CD4-positive, alpha-beta T cell treated with Interleukin-4 for 4 hours (primary cell): ENCODE data around the gene KEL.

ENCODE experiments used
- DNase-seq: peaks from one replicate; pipeline ENCODE4 v3.0.0-alpha.2; 2020

Gene KEL

GRCh38 chr7:142960955-142961512 lies 1.1 kb downstream of the KEL start:
- no peak for DNase-seq

DNA sequence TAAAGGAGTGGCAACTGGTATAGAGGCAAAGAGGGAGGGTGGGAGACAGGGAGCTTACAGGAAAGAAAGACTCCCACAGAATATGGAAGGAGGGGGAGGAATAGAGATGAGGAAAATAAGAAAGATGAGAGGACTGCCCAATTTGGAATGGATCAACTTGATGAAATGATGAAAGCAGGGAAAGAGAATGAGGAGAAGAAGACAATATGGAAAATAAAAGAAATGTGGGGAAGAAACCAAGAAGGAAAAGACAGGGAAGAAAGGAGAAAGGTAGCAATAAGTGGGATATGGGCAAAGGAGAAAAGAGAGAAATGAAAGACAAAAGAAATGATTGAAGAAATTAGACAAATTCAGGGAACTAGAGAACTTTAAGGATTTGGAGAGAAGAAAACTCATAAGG lies 3.0 kb downstream of the KEL start:
- DNase-seq, result no peak

DNA sequence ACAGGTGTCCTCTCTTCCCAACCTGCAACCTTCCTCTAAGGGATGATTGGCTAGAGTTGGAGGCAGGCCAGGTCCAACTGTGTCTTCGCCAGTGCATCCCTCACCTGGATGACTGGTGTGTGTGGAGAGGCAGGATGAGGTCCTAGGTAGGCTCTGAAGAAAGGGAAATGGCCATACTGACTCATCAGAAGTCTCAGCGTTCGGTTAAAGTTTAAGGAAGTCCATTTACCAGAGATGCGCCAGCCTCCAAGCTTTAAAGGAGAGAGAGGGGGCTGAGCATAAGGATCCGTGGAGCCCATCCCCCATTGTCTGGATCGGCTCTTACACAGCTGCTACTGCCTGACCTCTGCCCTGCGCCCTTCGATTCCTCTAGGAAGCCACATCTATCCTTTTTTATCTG lies 4.4 kb downstream of the KEL start:
- DNase-seq, result no peak

DNA sequence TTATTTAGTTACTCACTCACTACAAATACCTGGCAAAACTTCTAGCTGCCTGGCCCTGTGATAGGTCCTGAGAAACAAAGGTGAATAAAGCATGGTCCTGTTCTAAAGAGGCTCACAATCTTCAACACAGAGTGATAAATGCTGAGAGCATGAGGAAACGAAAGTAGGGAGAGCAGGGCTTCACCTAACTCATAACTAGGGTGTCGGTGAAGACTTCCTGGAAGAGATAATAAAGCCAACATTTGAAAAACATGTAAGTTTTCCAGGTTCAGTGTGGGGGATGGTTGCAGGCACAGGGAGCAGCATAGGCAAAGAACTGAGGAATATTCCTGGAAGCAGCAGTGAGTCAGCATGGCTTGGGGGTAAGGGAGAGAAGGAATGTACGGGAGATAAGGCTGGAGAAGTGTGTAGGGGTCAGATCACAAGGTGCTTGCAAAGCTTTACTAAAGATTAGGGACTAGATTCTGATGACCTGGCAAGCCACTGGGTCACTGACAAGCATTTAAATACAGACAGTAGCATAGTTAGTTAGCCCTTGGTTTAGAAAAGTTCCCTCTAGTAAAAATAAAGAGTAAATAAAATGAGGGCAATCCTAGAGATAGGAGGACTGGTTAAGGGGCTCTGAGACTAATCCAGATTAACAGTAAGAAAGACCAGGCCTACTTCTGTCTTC lies 5.1 kb downstream of the KEL start:
- DNase-seq, result no peak

GRCh38 chr7:142954680-142955268 lies 7.4 kb downstream of the KEL start:
- DNase-seq, result no peak

GRCh38 chr7:142950235-142950634 lies 11.9 kb downstream of the KEL start:
- DNase-seq, result no peak

DNA sequence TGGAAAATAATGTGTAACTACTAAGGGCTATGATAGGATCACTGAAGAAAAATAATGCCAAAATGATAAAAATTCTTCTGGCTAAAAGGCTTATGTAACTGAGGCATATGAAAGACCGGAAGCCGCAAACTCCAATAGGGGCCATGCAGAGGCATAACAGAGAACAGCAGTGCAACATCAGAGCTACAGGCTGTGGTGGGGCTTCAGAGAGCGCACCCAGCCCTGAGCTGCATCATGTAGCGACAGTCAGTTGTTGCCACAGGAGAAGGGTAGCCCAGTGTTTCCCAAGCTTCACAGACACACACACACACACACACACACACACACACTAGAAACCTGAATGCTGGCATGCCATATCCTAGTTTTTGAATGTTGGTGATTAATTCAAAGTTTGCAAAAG lies 13.6 kb downstream of the KEL start:
- no peak for DNase-seq

GRCh38 chr7:142945001-142945400 lies 17.2 kb downstream of the KEL start:
- DNase-seq, result no peak

- DNase-seq, result no peak
These were observed 18.4 kb downstream of the KEL start for GRCh38 chr7:142943706-142944268.

DNA sequence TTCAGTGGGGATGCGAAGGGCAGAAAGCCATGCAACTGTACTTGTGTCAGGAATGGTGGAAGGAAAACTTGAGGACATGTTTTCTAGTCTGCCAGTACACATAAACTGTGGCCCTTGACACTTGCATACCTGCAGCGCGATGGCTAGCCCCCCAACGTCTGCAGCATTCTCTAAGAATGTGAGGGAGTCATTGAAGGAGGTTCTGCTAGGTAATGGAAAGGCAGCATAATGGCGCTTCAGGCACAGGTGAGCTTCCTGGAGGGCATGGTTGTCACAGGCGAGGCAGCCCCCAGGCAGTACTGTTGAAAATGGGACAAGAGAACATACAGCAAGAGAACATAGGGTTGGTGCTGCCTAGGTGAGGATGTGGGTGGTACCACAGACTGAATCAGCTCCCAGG lies 19.4 kb downstream of the KEL start:
- no peak for DNase-seq

GRCh38 chr7:142941541-142941940 lies 20.6 kb downstream of the KEL start:
- no peak for DNase-seq

DNA sequence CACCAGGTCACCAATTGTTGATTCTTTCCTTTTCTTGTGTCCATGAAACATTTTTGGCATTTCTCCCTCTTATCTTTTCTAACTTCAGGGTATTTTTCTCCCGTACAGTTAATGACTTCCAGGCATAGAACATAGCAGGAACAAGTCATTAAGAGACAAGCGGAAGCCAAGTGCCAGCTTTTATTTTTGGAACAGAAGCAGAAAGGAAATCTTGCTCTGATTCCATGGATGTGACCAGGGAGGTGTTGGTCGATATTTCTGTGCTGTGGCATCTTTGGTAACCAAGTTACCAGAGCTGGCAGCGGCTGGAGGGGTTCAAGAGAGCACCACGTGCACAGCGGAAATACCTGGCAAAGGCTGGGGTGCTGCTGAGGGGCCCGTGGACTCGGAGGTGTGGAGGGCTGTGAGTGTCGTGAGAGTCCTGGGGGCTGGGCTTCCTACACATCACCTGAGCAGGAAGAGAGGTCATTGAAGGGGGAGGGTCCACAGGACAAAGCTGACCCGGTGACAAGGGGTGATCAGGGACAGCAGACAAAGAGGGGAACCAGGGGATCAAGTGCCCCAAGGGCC lies 21.1 kb downstream of the KEL start:
- no peak for DNase-seq

DNA sequence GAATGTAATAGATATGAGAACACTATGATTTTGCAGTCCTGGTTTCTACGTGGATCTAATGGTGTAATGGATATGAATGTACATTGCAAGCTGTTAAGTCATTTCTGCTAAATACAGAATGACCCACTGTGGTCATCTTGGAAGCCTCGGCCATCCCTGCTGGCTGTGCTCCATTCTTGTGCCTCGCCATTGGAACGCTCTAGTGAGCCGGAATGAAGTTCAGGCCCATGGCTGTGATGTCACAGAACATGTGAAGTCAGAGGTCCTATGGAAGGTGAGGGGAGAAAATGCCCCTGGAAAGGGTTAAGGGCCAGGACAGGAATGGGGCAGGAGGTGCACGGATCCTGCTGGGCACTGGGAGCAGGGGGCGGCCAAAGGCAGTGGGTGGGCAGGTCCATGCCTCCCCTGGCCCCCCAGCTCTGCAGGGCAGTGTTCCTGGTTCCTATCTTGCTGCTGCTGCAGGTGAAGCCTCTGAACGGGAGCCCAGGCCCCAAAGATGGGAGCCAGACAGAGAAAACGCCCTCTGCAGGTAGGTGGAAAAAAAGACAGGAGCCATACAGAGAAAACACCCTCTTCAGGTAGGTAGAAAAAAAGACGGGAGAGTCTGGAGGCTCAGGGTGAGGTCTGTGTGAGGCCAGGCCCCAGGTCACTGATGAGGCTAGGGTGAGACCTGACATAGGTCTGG lies 22.8 kb downstream of the KEL start, which contains the start of gene LLCFC1:
Gene LLCFC1, plus strand, starts transcription at position 259 of the 685 bp plus-strand sequence. Its CDS starts 138 bp downstream, at position 397.
- no peak for DNase-seq

DNA sequence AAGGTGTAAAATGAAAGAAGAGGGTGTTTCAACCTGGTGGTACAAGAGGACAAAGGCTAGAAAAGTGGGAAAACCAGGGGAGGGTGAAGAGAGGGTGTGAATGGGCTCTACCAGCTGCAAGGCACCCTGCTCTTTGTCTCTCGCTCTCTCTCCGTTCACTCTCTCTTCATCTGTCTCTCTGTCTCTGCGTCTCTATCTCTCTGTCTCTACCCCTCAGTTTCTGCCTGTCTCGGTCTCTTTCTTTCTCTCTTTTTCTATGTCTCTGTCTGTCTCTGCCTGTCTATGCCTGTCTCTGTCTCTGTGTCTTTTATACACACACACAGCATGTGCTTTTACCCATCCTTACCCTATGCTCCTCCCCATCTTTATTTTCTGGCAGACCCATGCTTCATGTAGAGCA lies 23.6 kb downstream of the KEL start:
- no peak for DNase-seq

GRCh38 chr7:142935941-142936565 lies 26.1 kb downstream of the KEL start:
- no peak for DNase-seq

DNA sequence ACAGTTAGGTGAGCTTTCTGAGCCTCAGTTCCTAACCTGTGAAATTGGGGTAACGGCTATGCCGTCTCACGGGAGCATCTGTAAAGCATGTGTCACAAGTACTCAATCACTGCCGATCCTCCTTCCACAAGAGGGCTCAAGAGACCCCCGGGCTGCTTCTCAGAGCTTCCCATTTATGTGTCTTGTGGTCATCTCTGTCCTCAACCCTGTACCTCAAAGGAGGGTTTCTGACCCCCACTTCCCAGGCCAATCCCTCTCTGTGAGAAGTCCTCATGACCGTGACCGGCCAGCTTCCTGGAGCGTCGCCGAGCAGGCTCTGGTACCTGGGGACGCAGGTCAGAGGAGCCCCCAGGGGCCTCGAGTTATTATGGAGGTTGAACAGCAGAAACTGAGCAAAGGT lies 28.1 kb downstream of the KEL start:
- DNase-seq, result no peak

- DNase-seq, result no peak
These were observed 28.5 kb downstream of the KEL start, which contains the start of gene TRPV5 for GRCh38 chr7:142933624-142934023. TSS of gene TRPV5 (minus strand) at chr7:142933746. CDS start at chr7:142933459, 287 bp downstream.

GRCh38 chr7:142933092-142933475 lies 29.1 kb downstream of the KEL start:
- no peak for DNase-seq

GRCh38 chr7:142932386-142933091 lies 29.6 kb downstream of the KEL start:
- DNase-seq, result no peak

DNA sequence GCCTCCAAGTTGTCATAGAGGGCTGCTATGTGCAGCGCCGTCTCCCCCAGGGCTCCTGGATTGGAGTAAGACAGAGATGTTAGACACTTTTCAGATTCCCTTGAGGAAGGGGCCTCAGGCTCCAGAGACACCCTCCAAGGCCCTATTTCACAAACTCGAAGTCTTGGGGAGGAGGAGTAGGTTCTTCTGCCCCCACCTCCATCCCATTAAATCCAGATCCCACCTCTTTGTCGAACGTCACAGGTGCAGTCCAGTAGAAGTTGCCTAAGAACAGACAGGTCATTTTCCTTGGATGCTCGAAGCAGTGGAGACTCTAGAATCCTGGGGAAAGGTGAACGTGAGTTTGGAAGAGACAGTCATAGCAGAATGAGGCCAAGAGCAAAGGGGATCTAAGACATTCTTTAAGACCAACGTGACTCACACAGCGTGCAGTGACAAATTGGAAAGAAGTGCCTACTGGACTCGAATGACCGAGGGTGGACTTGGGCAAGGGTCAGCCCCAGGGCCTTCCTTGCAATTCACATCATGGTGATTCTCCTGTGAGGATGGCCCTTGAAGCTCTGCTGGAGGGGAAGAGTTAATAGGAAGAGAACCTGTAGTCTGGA lies 31.9 kb downstream of the KEL start:
- no peak for DNase-seq

- DNase-seq, result no peak
These were observed 34.2 kb downstream of the KEL start for GRCh38 chr7:142927949-142928348.
